ENCODE measurements around the gene PACS2. TPM values are rescaled to one million over a fixed set of nuclear protein-coding genes. Genes with fewer than 3 reads are reported as not detected.
A peak's percentile ranks its signal among the peaks of the same experiment; 100 is the strongest.
"Not testable (repeated sequence)": the region's sequence is repeated elsewhere in the genome, so short reads cannot be mapped to it uniquely, and the experiment has no call there.

Gene PACS2
- total RNA-seq, 1 experiment from 2014 or later = 65.6 TPM

- peak; percentile 7 for DNase-seq (ENCODE audit: low spot score)
These were observed 914 bp upstream of the PACS2 start for GRCh38 chr14:105313381-105314286.

- DNase-seq (ENCODE audit: low spot score) = peak; percentile 30
These were observed 718 bp downstream of the PACS2 start for GRCh38 chr14:105315211-105315721.

GRCh38 chr14:105315941-105316576, 1.5 kb downstream of the PACS2 start:
- no peak for DNase-seq (ENCODE audit: low spot score)

GRCh38 chr14:105316577-105316941, 2.0 kb downstream of the PACS2 start:
- no peak for DNase-seq (ENCODE audit: low spot score)

GRCh38 chr14:105316968-105317510, 2.5 kb downstream of the PACS2 start:
- DNase-seq (ENCODE audit: low spot score) = no peak

GRCh38 chr14:105317546-105317945, 3.0 kb downstream of the PACS2 start:
- no peak for DNase-seq (ENCODE audit: low spot score)

- DNase-seq (ENCODE audit: low spot score) = no peak
These were observed 8.4 kb downstream of the PACS2 start for GRCh38 chr14:105322791-105323556.

GRCh38 chr14:105323663-105324062, 9.1 kb downstream of the PACS2 start:
- DNase-seq (ENCODE audit: low spot score) = no peak

GRCh38 chr14:105324080-105324778, 9.7 kb downstream of the PACS2 start:
- DNase-seq (ENCODE audit: low spot score) = no peak

- no peak for DNase-seq (ENCODE audit: low spot score)
These were observed 10.3 kb downstream of the PACS2 start for GRCh38 chr14:105324871-105325270.

GRCh38 chr14:105325303-105325702, 10.8 kb downstream of the PACS2 start:
- DNase-seq (ENCODE audit: low spot score) = no peak

GRCh38 chr14:105325716-105326567, 11.4 kb downstream of the PACS2 start:
- no peak for DNase-seq (ENCODE audit: low spot score)

- DNase-seq (ENCODE audit: low spot score) = no peak
These were observed 12.0 kb downstream of the PACS2 start for GRCh38 chr14:105326568-105326867.

- no peak for DNase-seq (ENCODE audit: low spot score)
These were observed 12.5 kb downstream of the PACS2 start for GRCh38 chr14:105326891-105327694.

GRCh38 chr14:105327695-105328045, 13.1 kb downstream of the PACS2 start:
- DNase-seq (ENCODE audit: low spot score) = not testable (repeated sequence)

GRCh38 chr14:105328070-105328677, 13.6 kb downstream of the PACS2 start:
- DNase-seq (ENCODE audit: low spot score) = no peak

GRCh38 chr14:105328678-105329390, 14.3 kb downstream of the PACS2 start:
- DNase-seq (ENCODE audit: low spot score) = no peak

- DNase-seq (ENCODE audit: low spot score) = no peak
These were observed 15.0 kb downstream of the PACS2 start for GRCh38 chr14:105329411-105330150.

All from HT-29 (cell line).